ENCODE measurements around the gene CD9.
"Not testable (repeated sequence)": the region's sequence is repeated elsewhere in the genome, so short reads cannot be mapped to it uniquely, and the experiment has no call there.

Gene CD9

GRCh38 chr12:6198556-6198955, 1.6 kb upstream of the CD9 start:
- no peak for DNase-seq (ENCODE audit: low spot score)

- DNase-seq (ENCODE audit: low spot score): no peak
Observed at GRCh38 chr12:6198985-6199530, 1.1 kb upstream of the CD9 start.

- peak; percentile 65 for DNase-seq (ENCODE audit: low spot score)
Observed at GRCh38 chr12:6199531-6200255, 507 bp upstream of the CD9 start.

- peak; percentile 55 for DNase-seq (ENCODE audit: low spot score)
Observed at GRCh38 chr12:6201213-6201608, 1.0 kb downstream of the CD9 start.

GRCh38 chr12:6201826-6202225, 1.6 kb downstream of the CD9 start:
- DNase-seq (ENCODE audit: low spot score): no peak

- no peak for DNase-seq (ENCODE audit: low spot score)
Observed at GRCh38 chr12:6202304-6202703, 2.1 kb downstream of the CD9 start.

GRCh38 chr12:6202846-6203245, 2.6 kb downstream of the CD9 start:
- no peak for DNase-seq (ENCODE audit: low spot score)

- DNase-seq (ENCODE audit: low spot score): no peak
Observed at GRCh38 chr12:6203601-6204000, 3.4 kb downstream of the CD9 start.

- DNase-seq (ENCODE audit: low spot score): no peak
Observed at GRCh38 chr12:6204533-6205143, 4.4 kb downstream of the CD9 start.

- no peak for DNase-seq (ENCODE audit: low spot score)
Observed at GRCh38 chr12:6205144-6205539, 4.9 kb downstream of the CD9 start.

GRCh38 chr12:6205761-6206160, 5.6 kb downstream of the CD9 start:
- no peak for DNase-seq (ENCODE audit: low spot score)

GRCh38 chr12:6206327-6206726, 6.1 kb downstream of the CD9 start:
- DNase-seq (ENCODE audit: low spot score): no peak

GRCh38 chr12:6207259-6207925, 7.2 kb downstream of the CD9 start:
- no peak for DNase-seq (ENCODE audit: low spot score)

- DNase-seq (ENCODE audit: low spot score): no peak
Observed at GRCh38 chr12:6208130-6208529, 7.9 kb downstream of the CD9 start.

- not testable (repeated sequence) for DNase-seq (ENCODE audit: low spot score)
Observed at GRCh38 chr12:6209428-6209827, 9.2 kb downstream of the CD9 start.

- DNase-seq (ENCODE audit: low spot score): no peak
Observed at GRCh38 chr12:6211421-6211869, 11.2 kb downstream of the CD9 start.

- no peak for DNase-seq (ENCODE audit: low spot score)
Observed at GRCh38 chr12:6212086-6212485, 11.9 kb downstream of the CD9 start.

- DNase-seq (ENCODE audit: low spot score): no peak
Observed at GRCh38 chr12:6213969-6214368, 13.8 kb downstream of the CD9 start.

- no peak for DNase-seq (ENCODE audit: low spot score)
Observed at GRCh38 chr12:6214633-6215032, 14.4 kb downstream of the CD9 start.

GRCh38 chr12:6215120-6215807, 15.1 kb downstream of the CD9 start:
- no peak for DNase-seq (ENCODE audit: low spot score)

- no peak for DNase-seq (ENCODE audit: low spot score)
Observed at GRCh38 chr12:6215932-6216494, 15.8 kb downstream of the CD9 start.

- no peak for DNase-seq (ENCODE audit: low spot score)
Observed at GRCh38 chr12:6216581-6216980, 16.4 kb downstream of the CD9 start.
